ENCODE data around the gene FAM168A. TPM values are rescaled to one million over a fixed set of nuclear protein-coding genes. Genes with fewer than 3 reads are reported as not detected.
A peak's percentile ranks its signal among the peaks of the same experiment; 100 is the strongest.

FAM168A gene
- total RNA-seq, 1 donor from 2014 or later = 14.2 TPM

GRCh38 chr11:73629907-73630306 is 32.0 kb upstream of the FAM168A start:
- H3K4me3 ChIP-seq (ENCODE audit: low read depth, low read length) = no peak overlapping the region
- H3K36me3 ChIP-seq (ENCODE audit: control insufficient read depth, insufficient read depth, low read length) = no peaks in the 10 kb centered on the region
- no peak for DNase-seq (ENCODE audit: low read depth)
- no peaks in the 10 kb centered on the region for H3K27me3 ChIP-seq (ENCODE audit: control insufficient read depth, insufficient read depth, low read length)
- no peak for TF ChIP-seq CTCF (IDR thresholded peaks at IDR 0.05; ENCODE audit: insufficient read depth, low read length, poor library complexity, severe bottlenecking)

GRCh38 chr11:73625696-73626318 is 27.9 kb upstream of the FAM168A start:
- DNase-seq (ENCODE audit: low read depth) = peak; percentile 18
- Histone ChIP-seq H3K27me3 (ENCODE audit: control insufficient read depth, insufficient read depth, low read length) (peaks cover 8% of the 10 kb centered on the region), H3K36me3 (ENCODE audit: control insufficient read depth, insufficient read depth, low read length) (no peaks in the 10 kb centered on the region), H3K4me3 (ENCODE audit: low read depth, low read length) (no peak overlapping the region)
- TF ChIP-seq CTCF (IDR thresholded peaks at IDR 0.05; ENCODE audit: insufficient read depth, low read length, poor library complexity, severe bottlenecking) = peak; percentile 91

GRCh38 chr11:73623686-73624085 is 25.8 kb upstream of the FAM168A start:
- no peak overlapping the region for H3K4me3 ChIP-seq (ENCODE audit: low read depth, low read length)
- no peak for DNase-seq (ENCODE audit: low read depth)
- TF ChIP-seq CTCF (IDR thresholded peaks at IDR 0.05; ENCODE audit: insufficient read depth, low read length, poor library complexity, severe bottlenecking) = no peak
- H3K27me3 ChIP-seq (ENCODE audit: control insufficient read depth, insufficient read depth, low read length) = peaks cover 8% of the 10 kb centered on the region
- H3K36me3 ChIP-seq (ENCODE audit: control insufficient read depth, insufficient read depth, low read length) = no peaks in the 10 kb centered on the region

- Histone ChIP-seq H3K27me3 (ENCODE audit: control insufficient read depth, insufficient read depth, low read length) (peaks cover 8% of the 10 kb centered on the region), H3K36me3 (ENCODE audit: control insufficient read depth, insufficient read depth, low read length) (no peaks in the 10 kb centered on the region), H3K4me3 (ENCODE audit: low read depth, low read length) (no peak overlapping the region)
- DNase-seq (ENCODE audit: low read depth) = no peak
- TF ChIP-seq CTCF (IDR thresholded peaks at IDR 0.05; ENCODE audit: insufficient read depth, low read length, poor library complexity, severe bottlenecking) = no peak
Measured at GRCh38 chr11:73622926-73623593, 25.1 kb upstream of the FAM168A start.

- Histone ChIP-seq H3K27me3 (ENCODE audit: control insufficient read depth, insufficient read depth, low read length) (no peaks in the 10 kb centered on the region), H3K4me3 (ENCODE audit: low read depth, low read length) (no peak overlapping the region), H3K36me3 (ENCODE audit: control insufficient read depth, insufficient read depth, low read length) (no peaks in the 10 kb centered on the region)
- DNase-seq (ENCODE audit: low read depth) = no peak
- TF ChIP-seq CTCF (IDR thresholded peaks at IDR 0.05; ENCODE audit: insufficient read depth, low read length, poor library complexity, severe bottlenecking) = no peak
Measured at GRCh38 chr11:73614591-73614990, 16.7 kb upstream of the FAM168A start.
